ENCODE results near the gene BMPER. TPM values are rescaled to one million over a fixed set of nuclear protein-coding genes. Genes with fewer than 3 reads are reported as not detected.

BMPER gene
- polyA plus RNA-seq, 4 donors, result 20.0 to 28.1 (median 21.8) TPM

GRCh38 chr7:34057956-34058355, 152.6 kb downstream of the BMPER start:
- DNase-seq (ENCODE audit: low read depth in 4 of 4, low spot score in 2 of 4), result no peak

- no peak for DNase-seq (ENCODE audit: low read depth in 4 of 4, low spot score in 2 of 4)
Measured at GRCh38 chr7:34058801-34059135, 153.4 kb downstream of the BMPER start.

- DNase-seq (ENCODE audit: low read depth in 4 of 4, low spot score in 2 of 4), result no peak
Measured at GRCh38 chr7:34059136-34059828, 153.9 kb downstream of the BMPER start.

- DNase-seq (ENCODE audit: low read depth in 4 of 4, low spot score in 2 of 4), result no peak
Measured at GRCh38 chr7:34060196-34060947, 155.0 kb downstream of the BMPER start.

GRCh38 chr7:34061149-34061548, 155.8 kb downstream of the BMPER start:
- DNase-seq (ENCODE audit: low read depth in 4 of 4, low spot score in 2 of 4), result no peak

GRCh38 chr7:34062341-34062740, 157.0 kb downstream of the BMPER start:
- DNase-seq (ENCODE audit: low read depth in 4 of 4, low spot score in 2 of 4), result no peak

GRCh38 chr7:34062826-34063225, 157.5 kb downstream of the BMPER start:
- DNase-seq (ENCODE audit: low read depth in 4 of 4, low spot score in 2 of 4), result no peak

GRCh38 chr7:34064519-34065158, 159.3 kb downstream of the BMPER start:
- DNase-seq (ENCODE audit: low read depth in 4 of 4, low spot score in 2 of 4), result no peak

GRCh38 chr7:34066411-34066810, 161.1 kb downstream of the BMPER start:
- no peak for DNase-seq (ENCODE audit: low read depth in 4 of 4, low spot score in 2 of 4)

GRCh38 chr7:34067005-34067778, 161.9 kb downstream of the BMPER start:
- no peak for DNase-seq (ENCODE audit: low read depth in 4 of 4, low spot score in 2 of 4)

GRCh38 chr7:34069676-34070075, 164.3 kb downstream of the BMPER start:
- no peak for DNase-seq (ENCODE audit: low read depth in 4 of 4, low spot score in 2 of 4)

GRCh38 chr7:34070511-34071323, 165.4 kb downstream of the BMPER start:
- peak in 1 of 4 donors; percentile 28 for DNase-seq (ENCODE audit: low read depth in 4 of 4, low spot score in 2 of 4)

- DNase-seq (ENCODE audit: low read depth in 4 of 4, low spot score in 2 of 4), result no peak
Measured at GRCh38 chr7:34073676-34074075, 168.3 kb downstream of the BMPER start.

- DNase-seq (ENCODE audit: low read depth in 4 of 4, low spot score in 2 of 4), result no peak
Measured at GRCh38 chr7:34074421-34074820, 169.1 kb downstream of the BMPER start.

- no peak for DNase-seq (ENCODE audit: low read depth in 4 of 4, low spot score in 2 of 4)
Measured at GRCh38 chr7:34075523-34076370, 170.4 kb downstream of the BMPER start.

- no peak for DNase-seq (ENCODE audit: low read depth in 4 of 4, low spot score in 2 of 4)
Measured at GRCh38 chr7:34077168-34077567, 171.8 kb downstream of the BMPER start.

- DNase-seq (ENCODE audit: low read depth in 4 of 4, low spot score in 2 of 4), result no peak
Measured at GRCh38 chr7:34078864-34079263, 173.5 kb downstream of the BMPER start.

GRCh38 chr7:34080513-34080912, 175.2 kb downstream of the BMPER start:
- DNase-seq (ENCODE audit: low read depth in 4 of 4, low spot score in 2 of 4), result no peak

- no peak for DNase-seq (ENCODE audit: low read depth in 4 of 4, low spot score in 2 of 4)
Measured at GRCh38 chr7:34081935-34082334, 176.6 kb downstream of the BMPER start.
